ENCODE measurements around the gene SH3BP5.

- TF ChIP-seq CTCF (IDR thresholded peaks at IDR 0.05) (no peak), POLR2A (IDR thresholded peaks at IDR 0.05) (no peak)
Measured at GRCh38 chr3:15347737-15348110, 15.3 kb upstream of the SH3BP5 start.

Measured in thyroid gland (tissue), 4 donors.